ENCODE results near the gene CHST1. TPM values are rescaled to one million over a fixed set of nuclear protein-coding genes. Genes with fewer than 3 reads are reported as not detected.

CHST1 gene
- polyA plus RNA-seq, 1 donor = 3.0 TPM

- no peaks in the 10 kb centered on the region for H3K36me3 ChIP-seq (ENCODE audit: control insufficient read depth, insufficient read depth, low read length)
- H3K9me3 ChIP-seq (ENCODE audit: control insufficient read depth, low read depth, low read length) = peaks cover 14% of the 10 kb centered on the region
- DNase-seq = no peak
- no peak overlapping the region for H3K27ac ChIP-seq (ENCODE audit: low read length)
- no peaks in the 10 kb centered on the region for H3K4me1 ChIP-seq (ENCODE audit: control insufficient read depth, insufficient read depth, low read length)
- H3K4me3 ChIP-seq (ENCODE audit: low read length) = no peak overlapping the region
- WGBS (ENCODE audit: insufficient coverage, low lambda C conversion rate) = no CpG with 5 or more reads among the region's 20 CpGs
- peaks cover 25% of the 10 kb centered on the region for H3K27me3 ChIP-seq (ENCODE audit: control insufficient read depth, insufficient read depth, low read length)
These were observed 13.3 kb downstream of the CHST1 start for GRCh38 chr11:45651841-45652749.

DNA sequence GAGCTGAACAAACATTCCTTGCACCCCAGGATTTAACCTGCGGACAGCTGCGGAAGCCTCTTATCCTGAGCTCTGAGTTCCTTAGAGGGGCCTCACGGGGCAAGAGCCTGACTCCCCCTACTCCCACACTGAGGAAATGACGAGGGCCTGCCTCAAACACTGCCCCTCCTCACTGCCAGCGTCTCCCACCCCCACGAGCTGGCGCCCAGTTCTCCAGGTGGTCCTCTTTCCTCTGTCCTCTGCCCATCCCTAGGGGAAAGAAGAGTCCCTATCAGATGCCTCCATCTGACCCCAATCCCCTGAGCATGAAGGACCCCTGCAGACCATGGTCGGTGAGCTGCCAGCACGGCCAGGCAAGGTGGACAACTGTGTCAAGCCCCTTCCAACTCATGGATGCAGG is 14.3 kb downstream of the CHST1 start:
- H3K4me3 ChIP-seq (ENCODE audit: low read length) = no peak overlapping the region
- no CpG with 5 or more reads among the region's 9 CpGs for WGBS (ENCODE audit: insufficient coverage, low lambda C conversion rate)
- H3K36me3 ChIP-seq (ENCODE audit: control insufficient read depth, insufficient read depth, low read length) = no peaks in the 10 kb centered on the region
- H3K27me3 ChIP-seq (ENCODE audit: control insufficient read depth, insufficient read depth, low read length) = peaks cover 25% of the 10 kb centered on the region
- peaks cover 14% of the 10 kb centered on the region for H3K9me3 ChIP-seq (ENCODE audit: control insufficient read depth, low read depth, low read length)
- H3K4me1 ChIP-seq (ENCODE audit: control insufficient read depth, insufficient read depth, low read length) = no peaks in the 10 kb centered on the region
- no peak for DNase-seq
- no peak overlapping the region for H3K27ac ChIP-seq (ENCODE audit: low read length)

- DNase-seq = no peak
- Histone ChIP-seq H3K4me1 (ENCODE audit: control insufficient read depth, insufficient read depth, low read length) (no peaks in the 10 kb centered on the region), H3K9me3 (ENCODE audit: control insufficient read depth, low read depth, low read length) (peaks cover 14% of the 10 kb centered on the region), H3K27ac (ENCODE audit: low read length) (no peak overlapping the region), H3K4me3 (ENCODE audit: low read length) (no peak overlapping the region), H3K36me3 (ENCODE audit: control insufficient read depth, insufficient read depth, low read length) (no peaks in the 10 kb centered on the region), H3K27me3 (ENCODE audit: control insufficient read depth, insufficient read depth, low read length) (peaks cover 24% of the 10 kb centered on the region)
- no CpG with 5 or more reads among the region's 75 CpGs for WGBS (ENCODE audit: insufficient coverage, low lambda C conversion rate)
These were observed 15.0 kb downstream of the CHST1 start for GRCh38 chr11:45650166-45651095.

DNA sequence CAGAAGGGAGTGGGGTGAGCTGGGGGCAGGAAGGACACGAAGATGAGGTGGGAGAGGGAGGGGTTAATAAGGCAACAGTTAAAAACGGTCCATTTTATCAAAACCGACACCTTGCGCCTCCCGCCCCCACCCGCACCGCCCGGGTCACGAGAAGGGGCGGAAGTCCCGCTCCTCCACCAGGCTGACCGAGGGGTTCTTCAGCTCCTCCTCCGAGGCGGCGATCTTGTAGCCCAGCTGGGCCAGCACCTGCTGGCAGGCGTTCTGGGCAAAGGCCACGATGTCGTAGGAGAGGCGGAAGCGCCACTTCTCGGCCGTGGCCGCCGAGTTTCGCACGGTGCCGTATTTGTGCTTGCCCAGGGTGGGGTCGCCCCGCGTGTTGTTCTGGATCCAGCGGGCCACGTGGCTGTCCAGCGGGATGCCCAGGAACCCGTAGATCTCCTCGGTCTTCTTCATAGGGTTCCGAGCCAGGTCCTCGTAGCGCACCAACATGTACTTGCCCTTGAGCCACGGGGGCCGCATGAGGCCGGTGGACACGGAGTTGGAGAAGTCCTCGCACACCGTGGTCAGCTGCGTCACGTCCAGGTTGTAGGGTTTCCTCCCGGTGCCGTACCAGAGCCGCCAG is 15.8 kb downstream of the CHST1 start:
- no CpG with 5 or more reads among the region's 49 CpGs for WGBS (ENCODE audit: insufficient coverage, low lambda C conversion rate)
- no peak for DNase-seq
- no peaks in the 10 kb centered on the region for H3K36me3 ChIP-seq (ENCODE audit: control insufficient read depth, insufficient read depth, low read length)
- no peaks in the 10 kb centered on the region for H3K4me1 ChIP-seq (ENCODE audit: control insufficient read depth, insufficient read depth, low read length)
- H3K4me3 ChIP-seq (ENCODE audit: low read length) = no peak overlapping the region
- peaks cover 12% of the 10 kb centered on the region for H3K9me3 ChIP-seq (ENCODE audit: control insufficient read depth, low read depth, low read length)
- peaks cover 23% of the 10 kb centered on the region for H3K27me3 ChIP-seq (ENCODE audit: control insufficient read depth, insufficient read depth, low read length)
- no peak overlapping the region for H3K27ac ChIP-seq (ENCODE audit: low read length)

GRCh38 chr11:45648931-45649330 is 16.5 kb downstream of the CHST1 start:
- peaks cover 12% of the 10 kb centered on the region for H3K9me3 ChIP-seq (ENCODE audit: control insufficient read depth, low read depth, low read length)
- DNase-seq = no peak
- no peaks in the 10 kb centered on the region for H3K36me3 ChIP-seq (ENCODE audit: control insufficient read depth, insufficient read depth, low read length)
- no CpG with 5 or more reads among the region's 9 CpGs for WGBS (ENCODE audit: insufficient coverage, low lambda C conversion rate)
- peaks cover 23% of the 10 kb centered on the region for H3K27me3 ChIP-seq (ENCODE audit: control insufficient read depth, insufficient read depth, low read length)
- H3K4me1 ChIP-seq (ENCODE audit: control insufficient read depth, insufficient read depth, low read length) = no peaks in the 10 kb centered on the region
- no peak overlapping the region for H3K4me3 ChIP-seq (ENCODE audit: low read length)
- no peak overlapping the region for H3K27ac ChIP-seq (ENCODE audit: low read length)

- WGBS (ENCODE audit: insufficient coverage, low lambda C conversion rate) = no CpG with 5 or more reads among the region's 1 CpG
- Histone ChIP-seq H3K27ac (ENCODE audit: low read length) (no peak overlapping the region), H3K27me3 (ENCODE audit: control insufficient read depth, insufficient read depth, low read length) (peaks cover 24% of the 10 kb centered on the region), H3K4me1 (ENCODE audit: control insufficient read depth, insufficient read depth, low read length) (no peaks in the 10 kb centered on the region), H3K36me3 (ENCODE audit: control insufficient read depth, insufficient read depth, low read length) (no peaks in the 10 kb centered on the region), H3K4me3 (ENCODE audit: low read length) (no peak overlapping the region), H3K9me3 (ENCODE audit: control insufficient read depth, low read depth, low read length) (peaks cover 12% of the 10 kb centered on the region)
- DNase-seq = no peak
These were observed 17.6 kb downstream of the CHST1 start for GRCh38 chr11:45647786-45648185.

GRCh38 chr11:45647329-45647728 is 18.1 kb downstream of the CHST1 start:
- Histone ChIP-seq H3K27ac (ENCODE audit: low read length) (no peak overlapping the region), H3K9me3 (ENCODE audit: control insufficient read depth, low read depth, low read length) (peaks cover 12% of the 10 kb centered on the region), H3K27me3 (ENCODE audit: control insufficient read depth, insufficient read depth, low read length) (peaks cover 21% of the 10 kb centered on the region), H3K4me1 (ENCODE audit: control insufficient read depth, insufficient read depth, low read length) (no peaks in the 10 kb centered on the region), H3K36me3 (ENCODE audit: control insufficient read depth, insufficient read depth, low read length) (no peaks in the 10 kb centered on the region), H3K4me3 (ENCODE audit: low read length) (no peak overlapping the region)
- WGBS (ENCODE audit: insufficient coverage, low lambda C conversion rate) = no CpG with 5 or more reads among the region's 3 CpGs
- no peak for DNase-seq

GRCh38 chr11:45646275-45646927 is 19.0 kb downstream of the CHST1 start:
- Histone ChIP-seq H3K27ac (ENCODE audit: low read length) (no peak overlapping the region), H3K4me1 (ENCODE audit: control insufficient read depth, insufficient read depth, low read length) (no peaks in the 10 kb centered on the region), H3K27me3 (ENCODE audit: control insufficient read depth, insufficient read depth, low read length) (peaks cover 13% of the 10 kb centered on the region), H3K4me3 (ENCODE audit: low read length) (no peak overlapping the region), H3K36me3 (ENCODE audit: control insufficient read depth, insufficient read depth, low read length) (no peaks in the 10 kb centered on the region), H3K9me3 (ENCODE audit: control insufficient read depth, low read depth, low read length) (peaks cover 12% of the 10 kb centered on the region)
- DNase-seq = no peak
- WGBS (ENCODE audit: insufficient coverage, low lambda C conversion rate) = no CpG with 5 or more reads among the region's 1 CpG

DNA sequence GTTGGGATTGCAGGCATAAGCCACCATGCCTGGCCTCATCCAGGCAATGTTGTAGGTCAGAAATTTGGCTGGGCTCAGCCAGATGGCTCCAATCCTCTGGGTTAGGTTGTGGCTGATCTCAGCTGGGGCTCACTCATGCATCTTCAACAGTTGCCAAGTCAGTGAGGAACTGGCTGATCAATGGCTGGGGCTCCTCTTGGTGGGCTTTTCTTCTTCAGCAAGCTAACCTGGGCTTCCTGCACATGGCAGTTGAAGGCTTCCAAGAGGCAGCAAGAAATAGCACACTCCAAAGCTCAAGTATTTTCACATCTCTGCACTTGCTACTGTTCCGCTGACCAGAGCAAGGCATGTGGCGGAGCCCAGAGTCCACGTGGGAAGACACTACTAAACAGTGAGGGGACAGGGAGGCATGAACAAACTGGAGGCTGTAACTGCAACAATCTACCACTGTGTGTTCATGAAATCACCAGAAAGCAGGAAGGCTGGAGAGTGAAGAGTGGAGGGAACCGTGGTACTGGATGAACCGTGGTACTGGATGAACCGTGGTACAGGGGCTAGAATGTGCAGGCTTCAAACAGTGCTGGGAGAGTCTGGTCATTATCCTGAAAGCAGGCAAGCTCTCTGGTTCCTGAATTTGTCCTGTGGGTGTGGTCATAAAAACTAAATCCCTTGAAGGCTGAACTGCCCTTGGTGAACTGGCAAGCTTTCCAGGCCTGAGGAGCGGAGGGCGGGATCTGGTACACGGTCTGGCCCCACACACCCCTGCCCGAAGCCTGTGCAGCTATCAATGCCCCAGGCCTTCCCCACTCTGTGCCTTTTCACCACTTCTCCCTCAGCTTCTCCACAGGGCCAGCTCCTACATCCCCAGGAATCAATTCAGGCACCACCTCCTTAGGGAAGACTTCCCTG is 20.2 kb downstream of the CHST1 start:
- Histone ChIP-seq H3K36me3 (ENCODE audit: control insufficient read depth, insufficient read depth, low read length) (no peaks in the 10 kb centered on the region), H3K4me1 (ENCODE audit: control insufficient read depth, insufficient read depth, low read length) (no peaks in the 10 kb centered on the region), H3K27me3 (ENCODE audit: control insufficient read depth, insufficient read depth, low read length) (peaks cover 7% of the 10 kb centered on the region), H3K4me3 (ENCODE audit: low read length) (no peak overlapping the region), H3K9me3 (ENCODE audit: control insufficient read depth, low read depth, low read length) (peaks cover 8% of the 10 kb centered on the region), H3K27ac (ENCODE audit: low read length) (no peak overlapping the region)
- WGBS (ENCODE audit: insufficient coverage, low lambda C conversion rate) = 93% methylated on average over 3 of the region's 10 CpGs
- DNase-seq = no peak
